GM18499 (cell line): ENCODE measurements around the gene KCNQ5.
A peak's percentile ranks its signal among the peaks of the same experiment; 100 is the strongest.

Experiments
- ATAC-seq: cut with Tn5 transposase; IDR thresholded peaks from one replicate; pipeline ENCODE4 v1.9.1; 2021; ENCODE audit warnings: moderate number of reproducible peaks; ENCODE audit not compliant: insufficient read depth, unreplicated experiment

KCNQ5 gene

GRCh38 chr6:72787391-72788031 lies 165.6 kb downstream of the KCNQ5 start:
- no peak for ATAC-seq

- no peak for ATAC-seq
Measured at GRCh38 chr6:72788188-72788587, 166.3 kb downstream of the KCNQ5 start.

GRCh38 chr6:72789145-72789544 lies 167.3 kb downstream of the KCNQ5 start:
- ATAC-seq, result no peak

- ATAC-seq, result no peak
Measured at GRCh38 chr6:72792692-72793091, 170.8 kb downstream of the KCNQ5 start.

GRCh38 chr6:72793641-72794395 lies 172.0 kb downstream of the KCNQ5 start:
- ATAC-seq, result no peak

GRCh38 chr6:72798196-72798595 lies 176.3 kb downstream of the KCNQ5 start:
- no peak for ATAC-seq

- no peak for ATAC-seq
Measured at GRCh38 chr6:72809746-72810379, 188.0 kb downstream of the KCNQ5 start.

GRCh38 chr6:72810571-72811280 lies 188.9 kb downstream of the KCNQ5 start:
- no peak for ATAC-seq

GRCh38 chr6:72811971-72812421 lies 190.1 kb downstream of the KCNQ5 start:
- no peak for ATAC-seq

GRCh38 chr6:72813807-72814596 lies 192.1 kb downstream of the KCNQ5 start:
- no peak for ATAC-seq

- no peak for ATAC-seq
Measured at GRCh38 chr6:72816022-72816421, 194.2 kb downstream of the KCNQ5 start.

GRCh38 chr6:72817208-72817607 lies 195.3 kb downstream of the KCNQ5 start:
- no peak for ATAC-seq

GRCh38 chr6:72819609-72820008 lies 197.7 kb downstream of the KCNQ5 start:
- ATAC-seq, result no peak

GRCh38 chr6:72820153-72820552 lies 198.3 kb downstream of the KCNQ5 start:
- ATAC-seq, result no peak

- ATAC-seq, result no peak
Measured at GRCh38 chr6:72820906-72821305, 199.0 kb downstream of the KCNQ5 start.

GRCh38 chr6:72822023-72822422 lies 200.2 kb downstream of the KCNQ5 start:
- no peak for ATAC-seq

GRCh38 chr6:72822691-72823090 lies 200.8 kb downstream of the KCNQ5 start:
- no peak for ATAC-seq

GRCh38 chr6:72824833-72825232 lies 203.0 kb downstream of the KCNQ5 start:
- ATAC-seq, result peak; percentile 61

GRCh38 chr6:72825315-72825911 lies 203.5 kb downstream of the KCNQ5 start:
- peak; percentile 20 for ATAC-seq

GRCh38 chr6:72826037-72826436 lies 204.2 kb downstream of the KCNQ5 start:
- ATAC-seq, result no peak
